Erythroblast (primary cell): ENCODE results near the gene SBDS.

ENCODE experiments used
- GATA1 ChIP-seq: IDR thresholded peaks from 2 replicates; pipeline ENCODE4 v1.6.1; 2011; ENCODE audit warnings: low read depth, mild to moderate bottlenecking, control low read depth, low read length, moderate library complexity
- POLR2A ChIP-seq: IDR thresholded peaks from 2 replicates; pipeline ENCODE4 v1.6.1; 2011; ENCODE audit warnings: mild to moderate bottlenecking, low read length

- TF ChIP-seq POLR2A (no peak), GATA1 (no peak)
Measured at GRCh38 chr7:66952343-66953043, 42.9 kb downstream of the SBDS start.
